Mesendoderm (in vitro differentiated cells): ENCODE measurements around the gene PRKAG1.
A peak's percentile ranks its signal among the peaks of the same experiment; 100 is the strongest.

Experiments
- DNase-seq: peaks from one replicate; pipeline ENCODE4 v3.0.0; 2013
- H2AK5ac ChIP-seq: 2 replicates; pipeline ENCODE4 v1.6.1; 2013; ENCODE audit warnings: low read length, inconsistent platforms
- H2BK120ac ChIP-seq: 2 replicates; pipeline ENCODE4 v1.6.1; 2013; ENCODE audit warnings: low read depth, mild to moderate bottlenecking, low read length, moderate library complexity, mixed read lengths
- H2BK15ac ChIP-seq: replicated peaks from 2 replicates; pipeline ENCODE4 v1.6.1; 2013; ENCODE audit warnings: low read depth, mild to moderate bottlenecking, moderate library complexity
- H2BK5ac ChIP-seq: 2 replicates; pipeline ENCODE4 v1.6.1; 2013; ENCODE audit warnings: low read length, inconsistent platforms
- H3K18ac ChIP-seq: 2 replicates; pipeline ENCODE4 v1.6.1; 2013; ENCODE audit warnings: mild to moderate bottlenecking, low read length, mixed read lengths
- H3K23ac ChIP-seq: one replicate; pipeline ENCODE4 v1.6.1; 2013; ENCODE audit warnings: low read length
- H3K27ac ChIP-seq: 2 replicates; pipeline ENCODE4 v1.5.1; 2013; ENCODE audit warnings: low read depth, mild to moderate bottlenecking, inconsistent platforms, low read length, moderate library complexity
- H3K27me3 ChIP-seq: 2 replicates; pipeline ENCODE4 v1.6.1; 2013; ENCODE audit warnings: low read length, control low read depth, mild to moderate bottlenecking, inconsistent platforms; ENCODE audit not compliant: insufficient read depth, poor library complexity
- H3K36me3 ChIP-seq: 2 replicates; pipeline ENCODE4 v1.6.1; 2013; ENCODE audit warnings: low read length, inconsistent platforms; ENCODE audit not compliant: control insufficient read depth, insufficient read depth
- H3K4ac ChIP-seq: one replicate; pipeline ENCODE4 v1.6.1; 2013; ENCODE audit warnings: low read depth, mild to moderate bottlenecking, low read length, moderate library complexity
- H3K4me1 ChIP-seq: 2 replicates; pipeline ENCODE4 v1.6.1; 2013; ENCODE audit warnings: low read depth, low read length, inconsistent platforms; ENCODE audit not compliant: control insufficient read depth
- H3K4me2 ChIP-seq: 2 replicates; pipeline ENCODE4 v1.6.1; 2013; ENCODE audit warnings: low read length
- H3K4me3 ChIP-seq: 2 replicates; pipeline ENCODE4 v1.5.1; 2013; ENCODE audit warnings: mild to moderate bottlenecking, low read length
- H3K56ac ChIP-seq: one replicate; pipeline ENCODE4 v1.6.1; 2013; ENCODE audit warnings: low read length
- H3K79me1 ChIP-seq: 2 replicates; pipeline ENCODE4 v1.6.1; 2013; ENCODE audit warnings: low read length, inconsistent platforms
- H3K79me2 ChIP-seq: 2 replicates; pipeline ENCODE4 v1.6.1; 2013; ENCODE audit warnings: mild to moderate bottlenecking, low read length; ENCODE audit not compliant: control insufficient read depth, insufficient read depth
- H3K9ac ChIP-seq: 2 replicates; pipeline ENCODE4 v1.6.1; 2013; ENCODE audit warnings: low read length, inconsistent platforms
- H4K5ac ChIP-seq: one replicate; pipeline ENCODE4 v1.6.1; 2013; ENCODE audit warnings: low read length
- H4K8ac ChIP-seq: one replicate; pipeline ENCODE4 v1.6.1; 2013; ENCODE audit warnings: low read depth, mild to moderate bottlenecking, control low read depth, low read length, moderate library complexity
- WGBS: extraction: QIAGEN DNeasy Blood & Tissue Kit; methylation state at CpG from one replicate; pipeline ENCODE4 v1.1.7; 2013; ENCODE audit warnings: low lambda C conversion rate, missing lambda C conversion rate; ENCODE audit not compliant: insufficient coverage; ENCODE audit errors: extremely low coverage; 5-methylcytosine and 5-hydroxymethylcytosine counted together

PRKAG1 gene

DNA sequence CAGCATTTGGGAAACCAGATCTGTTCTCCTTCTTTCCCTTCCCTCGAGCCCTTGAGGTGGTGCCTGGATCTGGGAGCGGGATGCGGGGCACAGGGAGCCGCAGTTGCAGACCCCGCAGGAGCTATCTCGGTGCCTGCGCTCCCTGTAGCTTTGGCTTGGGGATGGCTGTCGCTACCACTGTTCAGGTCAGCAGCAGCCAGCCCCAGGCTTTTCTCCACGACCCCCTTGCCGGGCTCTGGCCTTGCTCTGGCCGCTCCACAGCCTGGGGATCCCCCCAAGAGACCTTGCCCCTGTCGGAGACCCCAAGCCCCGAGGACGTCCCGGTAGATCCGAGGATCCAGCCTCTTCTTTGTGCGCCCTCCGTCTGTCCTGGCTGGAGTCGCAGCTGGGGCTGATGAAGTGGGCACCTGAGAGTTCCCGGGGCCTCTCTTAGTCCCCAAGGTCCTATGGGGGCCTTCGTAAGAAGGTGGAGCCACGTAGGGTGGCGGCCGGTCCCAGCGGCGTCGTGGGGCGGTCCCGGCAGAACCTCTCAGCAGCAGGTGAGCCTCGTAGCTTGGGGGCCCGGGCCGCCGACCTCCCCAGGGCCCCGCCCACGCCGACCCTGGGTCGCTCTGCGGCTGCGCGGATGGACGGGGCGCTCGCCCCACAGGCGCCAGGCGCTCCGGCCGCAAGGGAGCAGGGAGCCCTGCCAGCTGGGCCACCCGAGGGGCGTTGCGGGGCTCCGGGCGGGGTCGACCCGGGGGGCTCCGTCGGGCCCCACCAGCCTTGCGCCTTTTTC, 20.7 kb downstream of the PRKAG1 start:
- Histone ChIP-seq H3K27me3 (peaks cover 16% of the 10 kb centered on the region), H2BK15ac (no peak overlapping the region), H3K23ac (no peak overlapping the region), H3K79me1 (no peaks in the 10 kb centered on the region), H3K4ac (no peak overlapping the region), H3K56ac (peak overlapping the region; percentile 69), H3K4me2 (peak overlapping the region; percentile 58), H3K4me1 (peaks cover 9% of the 10 kb centered on the region), H3K36me3 (no peaks in the 10 kb centered on the region), H3K4me3 (no peak overlapping the region), H3K9ac (peak overlapping the region; percentile 44), H2AK5ac (no peak overlapping the region), H3K27ac (no peak overlapping the region), H2BK120ac (no peak overlapping the region), H2BK5ac (no peak overlapping the region), H4K8ac (no peak overlapping the region), H3K18ac (no peak overlapping the region), H3K79me2 (no peaks in the 10 kb centered on the region), H4K5ac (no peak overlapping the region)
- WGBS: no CpG with 5 or more reads among the region's 57 CpGs
- no peak for DNase-seq

DNA sequence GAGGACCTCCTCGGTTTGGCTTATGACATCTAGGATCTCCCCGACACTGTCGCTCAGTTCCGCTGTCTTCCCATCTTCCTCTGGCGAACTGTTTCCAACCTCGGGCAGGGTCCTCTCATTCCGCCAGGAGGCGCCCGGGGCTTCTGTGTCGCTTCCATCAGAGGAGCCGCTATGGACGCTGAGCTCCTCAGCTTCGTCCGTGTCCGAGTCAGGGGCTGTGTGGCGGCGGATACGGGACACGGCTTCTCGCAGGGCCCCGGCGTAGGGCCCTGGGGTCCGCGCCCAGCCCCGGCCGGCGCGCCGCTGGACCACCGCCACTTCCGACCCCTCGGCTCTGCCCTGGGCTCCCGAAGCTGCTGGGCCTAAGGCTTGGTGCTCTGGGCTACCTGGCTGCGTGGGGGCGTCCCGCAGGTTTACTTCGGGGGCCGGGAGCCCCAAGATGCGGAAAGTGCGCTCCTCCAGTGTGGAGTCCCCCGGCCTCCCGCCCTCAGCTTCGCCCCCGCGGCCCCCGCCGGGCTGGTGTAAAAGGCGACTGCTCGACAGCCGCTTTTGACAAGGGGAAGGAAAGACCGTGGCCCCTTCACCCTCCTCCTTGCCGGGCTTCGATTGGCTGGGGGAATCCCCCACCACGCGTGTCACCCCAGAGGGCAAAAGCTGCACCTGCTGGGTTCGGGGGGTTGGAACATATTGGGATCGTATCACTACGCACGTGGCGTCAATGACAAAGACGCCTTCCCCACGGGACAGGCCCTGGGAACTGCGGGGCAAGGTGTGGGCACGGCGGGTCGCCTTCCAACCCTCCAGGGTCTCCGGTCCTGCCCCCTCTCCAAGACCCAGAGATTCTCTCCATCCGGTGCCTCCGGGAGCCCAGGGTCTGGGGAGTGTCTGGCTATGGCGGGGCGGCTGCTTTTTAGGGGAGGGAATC, 21.5 kb downstream of the PRKAG1 start:
- Histone ChIP-seq H2BK5ac (no peak overlapping the region), H4K5ac (no peak overlapping the region), H3K56ac (peak overlapping the region; percentile 47), H2BK120ac (no peak overlapping the region), H4K8ac (no peak overlapping the region), H3K23ac (no peak overlapping the region), H3K9ac (peak overlapping the region; percentile 47), H3K4me1 (peaks cover 9% of the 10 kb centered on the region), H3K79me1 (no peaks in the 10 kb centered on the region), H2AK5ac (no peak overlapping the region), H3K36me3 (no peaks in the 10 kb centered on the region), H2BK15ac (no peak overlapping the region), H3K4me3 (no peak overlapping the region), H3K4ac (no peak overlapping the region), H3K27ac (no peak overlapping the region), H3K27me3 (peaks cover 16% of the 10 kb centered on the region), H3K4me2 (peak overlapping the region; percentile 66), H3K18ac (no peak overlapping the region), H3K79me2 (no peaks in the 10 kb centered on the region)
- no CpG with 5 or more reads among the region's 71 CpGs for WGBS
- DNase-seq: peak; percentile 86

DNA sequence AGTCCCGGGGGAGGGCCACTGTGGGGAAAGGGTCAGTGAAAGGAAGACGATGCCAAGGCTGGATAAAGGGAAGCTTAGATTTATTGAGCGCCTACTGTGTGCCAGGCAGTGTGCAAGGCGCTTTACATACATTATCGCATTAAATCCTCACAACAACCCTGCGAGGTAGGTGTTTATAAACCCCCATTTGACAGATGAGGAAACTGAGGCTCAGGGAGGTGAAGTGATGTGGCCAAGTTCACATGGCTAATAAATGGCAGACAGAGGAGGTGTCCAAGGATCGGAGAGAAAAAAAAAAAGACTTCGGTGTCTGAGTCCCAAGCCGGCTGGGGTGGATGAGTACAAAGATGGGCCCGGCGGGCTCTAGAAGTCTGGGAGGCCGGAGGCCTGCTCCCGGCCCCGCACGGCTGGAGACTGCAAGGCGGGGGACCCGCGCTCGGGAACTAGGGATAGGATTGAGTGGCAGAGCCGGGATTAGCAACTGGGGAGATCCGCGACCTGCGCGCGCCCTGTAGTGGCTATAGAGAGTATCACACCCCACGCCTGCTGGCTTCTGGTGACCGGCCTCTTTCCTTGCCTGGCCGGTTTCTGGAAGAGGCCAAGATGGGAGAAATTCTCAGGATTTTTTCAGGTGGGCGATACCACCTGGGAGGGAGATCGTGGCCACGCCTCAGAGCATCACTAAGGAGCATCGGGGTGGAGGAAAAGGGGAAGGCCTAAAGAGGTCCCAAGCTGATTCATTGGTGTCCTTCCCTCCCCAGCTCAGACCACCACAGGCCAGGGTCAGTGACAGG, 23.3 kb downstream of the PRKAG1 start:
- H3K79me1 ChIP-seq: no peaks in the 10 kb centered on the region
- H3K4ac ChIP-seq: no peak overlapping the region
- no peak overlapping the region for H2AK5ac ChIP-seq
- no peak overlapping the region for H4K5ac ChIP-seq
- no peak overlapping the region for H3K27ac ChIP-seq
- no CpG with 5 or more reads among the region's 32 CpGs for WGBS
- H2BK15ac ChIP-seq: no peak overlapping the region
- no peak overlapping the region for H2BK5ac ChIP-seq
- peak overlapping the region; percentile 25 for H3K9ac ChIP-seq
- peaks cover 15% of the 10 kb centered on the region for H3K4me1 ChIP-seq
- H3K27me3 ChIP-seq: peaks cover 16% of the 10 kb centered on the region
- H3K4me2 ChIP-seq: no peak overlapping the region
- no peak overlapping the region for H3K23ac ChIP-seq
- no peaks in the 10 kb centered on the region for H3K36me3 ChIP-seq
- H4K8ac ChIP-seq: no peak overlapping the region
- DNase-seq: peak; percentile 95
- no peak overlapping the region for H2BK120ac ChIP-seq
- peak overlapping the region; percentile 33 for H3K18ac ChIP-seq
- peak overlapping the region; percentile 34 for H3K56ac ChIP-seq
- no peaks in the 10 kb centered on the region for H3K79me2 ChIP-seq
- no peak overlapping the region for H3K4me3 ChIP-seq

DNA sequence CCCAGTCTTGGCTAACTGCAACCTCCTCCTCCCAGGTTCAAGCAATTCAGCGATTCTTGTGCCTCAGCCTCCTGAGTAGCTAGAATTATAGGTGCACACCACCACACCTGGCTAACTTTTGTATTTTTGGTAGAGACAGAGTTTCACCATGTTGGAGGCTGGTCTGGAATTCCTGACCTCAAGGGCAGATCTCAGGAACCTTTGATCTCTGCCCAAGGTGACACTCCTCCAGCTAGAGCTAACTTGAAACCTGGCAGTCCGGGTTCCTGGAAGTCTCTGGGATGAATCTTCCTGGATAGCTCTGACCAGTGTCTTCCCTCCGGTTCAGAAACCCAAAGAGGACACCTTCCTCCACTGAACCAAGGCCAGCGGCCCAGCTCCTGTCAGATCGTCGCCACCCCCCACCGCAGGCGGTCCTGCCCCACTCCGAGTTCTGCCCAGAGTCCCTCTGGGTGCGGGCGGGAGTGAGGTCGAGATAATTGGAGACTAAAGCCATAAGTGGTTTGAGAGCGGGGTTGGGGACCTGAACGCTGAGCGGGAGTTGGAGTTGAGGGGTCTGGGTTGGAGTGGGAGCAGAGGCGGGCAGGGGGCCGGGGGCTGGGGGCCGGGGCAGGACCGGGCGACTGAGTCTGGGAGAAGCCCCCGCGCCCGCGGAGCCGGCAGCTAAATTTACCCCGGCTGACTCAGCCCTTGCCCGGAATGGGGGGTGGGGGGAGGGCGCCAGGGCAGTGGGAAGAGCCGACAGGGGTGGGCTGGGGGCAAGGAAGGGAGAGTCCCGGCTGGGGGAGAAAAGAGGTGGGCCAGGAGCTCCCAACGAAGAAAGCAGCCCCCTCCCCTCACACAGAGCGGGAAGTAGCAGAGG, 24.1 kb downstream of the PRKAG1 start:
- Histone ChIP-seq H3K79me1 (no peaks in the 10 kb centered on the region), H3K56ac (no peak overlapping the region), H3K27me3 (peaks cover 16% of the 10 kb centered on the region), H4K8ac (no peak overlapping the region), H3K36me3 (no peaks in the 10 kb centered on the region), H3K79me2 (no peaks in the 10 kb centered on the region), H3K4ac (peak overlapping the region; percentile 40), H4K5ac (no peak overlapping the region), H3K4me2 (no peak overlapping the region), H3K27ac (no peak overlapping the region), H3K9ac (no peak overlapping the region), H3K23ac (no peak overlapping the region), H2AK5ac (no peak overlapping the region), H3K18ac (peak overlapping the region; percentile 33), H2BK5ac (no peak overlapping the region), H2BK120ac (no peak overlapping the region), H2BK15ac (no peak overlapping the region), H3K4me3 (no peak overlapping the region), H3K4me1 (peaks cover 13% of the 10 kb centered on the region)
- WGBS: no CpG with 5 or more reads among the region's 32 CpGs
- DNase-seq: no peak

DNA sequence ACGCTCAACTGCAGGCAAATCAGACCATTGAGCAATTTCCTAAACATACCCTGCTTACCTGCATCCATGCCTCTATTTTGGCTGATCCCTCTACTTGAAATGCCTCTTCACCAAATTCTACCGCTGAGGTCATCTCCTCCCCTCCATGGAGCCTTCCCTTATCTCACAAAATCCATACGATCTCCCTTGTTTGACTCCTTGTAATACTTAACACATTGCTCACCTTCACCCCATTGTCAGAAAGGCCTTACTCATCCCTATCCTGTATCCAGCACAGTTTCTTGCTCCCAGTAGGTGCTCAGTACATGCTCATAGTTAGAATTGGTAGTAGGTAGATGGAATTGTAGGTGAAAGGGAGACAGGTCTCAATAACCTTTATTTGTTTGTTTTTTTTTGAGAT, 24.8 kb downstream of the PRKAG1 start:
- peaks cover 16% of the 10 kb centered on the region for H3K27me3 ChIP-seq
- DNase-seq: peak; percentile 88
- H3K4me2 ChIP-seq: no peak overlapping the region
- H3K9ac ChIP-seq: no peak overlapping the region
- no peaks in the 10 kb centered on the region for H3K79me2 ChIP-seq
- no peak overlapping the region for H3K23ac ChIP-seq
- no peak overlapping the region for H4K5ac ChIP-seq
- H2BK120ac ChIP-seq: no peak overlapping the region
- no peak overlapping the region for H2AK5ac ChIP-seq
- no peak overlapping the region for H3K4me3 ChIP-seq
- no CpG with 5 or more reads among the region's 3 CpGs for WGBS
- H3K4me1 ChIP-seq: peaks cover 13% of the 10 kb centered on the region
- no peaks in the 10 kb centered on the region for H3K36me3 ChIP-seq
- no peaks in the 10 kb centered on the region for H3K79me1 ChIP-seq
- no peak overlapping the region for H3K18ac ChIP-seq
- no peak overlapping the region for H2BK5ac ChIP-seq
- H4K8ac ChIP-seq: no peak overlapping the region
- no peak overlapping the region for H3K56ac ChIP-seq
- no peak overlapping the region for H2BK15ac ChIP-seq
- H3K4ac ChIP-seq: no peak overlapping the region
- no peak overlapping the region for H3K27ac ChIP-seq
